HL-60 (cell line): Measurements from ENCODE around the gene ZMYND8.

Source experiments
- DNase-seq, 2 experiments: peaks; one replicate each; pipeline ENCODE4 v3.0.0-alpha.2; 2010 to 2020; ENCODE audit warnings: low read depth in 1 of 2, low spot score in 1 of 2
- H3K27ac ChIP-seq: fragments of 250-450 bp; sonication (Bioruptor Pico); replicated peaks from 2 replicates; pipeline ENCODE4 v1.5.1; 2020; ENCODE audit warnings: mild to moderate bottlenecking, moderate library complexity
- H3K27me3 ChIP-seq: fragments of 250-450 bp; sonication (Bioruptor Pico); 2 replicates; pipeline ENCODE4 v1.5.1; 2021; ENCODE audit warnings: mild to moderate bottlenecking, moderate library complexity; ENCODE audit not compliant: insufficient read depth, poor library complexity, severe bottlenecking
- H3K4me3 ChIP-seq: replicated peaks from 2 replicates; pipeline ENCODE4 v1.5.1; 2011; ENCODE audit warnings: mild to moderate bottlenecking, control low read depth, low read length; ENCODE audit not compliant: insufficient read depth
- GABPA ChIP-seq: IDR thresholded peaks from 2 replicates; pipeline ENCODE4 v1.6.1; 2012; ENCODE audit warnings: low read depth
- POLR2AphosphoS5 ChIP-seq: IDR thresholded peaks from 2 replicates; pipeline ENCODE4 v1.6.1; 2012; ENCODE audit warnings: low read depth
- SPI1 ChIP-seq: IDR thresholded peaks from 2 replicates; pipeline ENCODE4 v1.6.1; 2012; ENCODE audit warnings: low read depth, mild to moderate bottlenecking, borderline replicate concordance
- TF ChIP-seq, protein P1 (sequence below): IDR thresholded peaks from 2 replicates; pipeline ENCODE4 v1.6.1; 2012; ENCODE audit warnings: low read depth; ENCODE audit not compliant: insufficient replicate concordance
- TF ChIP-seq, protein P2 (sequence below): IDR thresholded peaks from one replicate; pipeline ENCODE4 v1.5.1; 2011; ENCODE audit warnings: low read length, control low read depth, inconsistent platforms; ENCODE audit not compliant: insufficient read depth

ZMYND8 gene

DNA sequence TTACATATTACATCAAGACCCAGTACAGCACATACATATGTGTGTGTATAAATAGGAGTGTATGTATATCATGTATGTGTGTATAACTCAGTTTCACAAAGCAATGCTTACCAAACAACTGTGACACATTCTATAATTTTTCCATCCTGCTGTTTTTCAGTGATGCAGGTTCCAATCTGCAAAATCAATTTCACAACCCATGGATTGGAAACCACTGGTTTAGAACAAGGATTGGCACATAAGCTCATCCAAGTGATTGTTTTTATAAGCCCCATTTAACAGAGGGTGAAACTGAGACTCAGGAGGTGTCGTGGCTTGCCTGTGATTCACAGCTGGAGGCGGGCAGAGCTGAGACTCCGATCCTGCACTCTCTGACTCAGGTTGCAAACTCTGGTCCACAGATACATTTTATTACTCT is 158.2 kb downstream of the ZMYND8 start:
- Histone ChIP-seq H3K27ac (no peak overlapping the region), H3K4me3 (no peak overlapping the region), H3K27me3 (no peaks in the 10 kb centered on the region)
- no peak for DNase-seq
- TF ChIP-seq, protein P1, sequence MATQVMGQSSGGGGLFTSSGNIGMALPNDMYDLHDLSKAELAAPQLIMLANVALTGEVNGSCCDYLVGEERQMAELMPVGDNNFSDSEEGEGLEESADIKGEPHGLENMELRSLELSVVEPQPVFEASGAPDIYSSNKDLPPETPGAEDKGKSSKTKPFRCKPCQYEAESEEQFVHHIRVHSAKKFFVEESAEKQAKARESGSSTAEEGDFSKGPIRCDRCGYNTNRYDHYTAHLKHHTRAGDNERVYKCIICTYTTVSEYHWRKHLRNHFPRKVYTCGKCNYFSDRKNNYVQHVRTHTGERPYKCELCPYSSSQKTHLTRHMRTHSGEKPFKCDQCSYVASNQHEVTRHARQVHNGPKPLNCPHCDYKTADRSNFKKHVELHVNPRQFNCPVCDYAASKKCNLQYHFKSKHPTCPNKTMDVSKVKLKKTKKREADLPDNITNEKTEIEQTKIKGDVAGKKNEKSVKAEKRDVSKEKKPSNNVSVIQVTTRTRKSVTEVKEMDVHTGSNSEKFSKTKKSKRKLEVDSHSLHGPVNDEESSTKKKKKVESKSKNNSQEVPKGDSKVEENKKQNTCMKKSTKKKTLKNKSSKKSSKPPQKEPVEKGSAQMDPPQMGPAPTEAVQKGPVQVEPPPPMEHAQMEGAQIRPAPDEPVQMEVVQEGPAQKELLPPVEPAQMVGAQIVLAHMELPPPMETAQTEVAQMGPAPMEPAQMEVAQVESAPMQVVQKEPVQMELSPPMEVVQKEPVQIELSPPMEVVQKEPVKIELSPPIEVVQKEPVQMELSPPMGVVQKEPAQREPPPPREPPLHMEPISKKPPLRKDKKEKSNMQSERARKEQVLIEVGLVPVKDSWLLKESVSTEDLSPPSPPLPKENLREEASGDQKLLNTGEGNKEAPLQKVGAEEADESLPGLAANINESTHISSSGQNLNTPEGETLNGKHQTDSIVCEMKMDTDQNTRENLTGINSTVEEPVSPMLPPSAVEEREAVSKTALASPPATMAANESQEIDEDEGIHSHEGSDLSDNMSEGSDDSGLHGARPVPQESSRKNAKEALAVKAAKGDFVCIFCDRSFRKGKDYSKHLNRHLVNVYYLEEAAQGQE, result no peak
- TF ChIP-seq SPI1 (no peak), POLR2AphosphoS5 (no peak), GABPA (no peak)
- TF ChIP-seq, protein P2, sequence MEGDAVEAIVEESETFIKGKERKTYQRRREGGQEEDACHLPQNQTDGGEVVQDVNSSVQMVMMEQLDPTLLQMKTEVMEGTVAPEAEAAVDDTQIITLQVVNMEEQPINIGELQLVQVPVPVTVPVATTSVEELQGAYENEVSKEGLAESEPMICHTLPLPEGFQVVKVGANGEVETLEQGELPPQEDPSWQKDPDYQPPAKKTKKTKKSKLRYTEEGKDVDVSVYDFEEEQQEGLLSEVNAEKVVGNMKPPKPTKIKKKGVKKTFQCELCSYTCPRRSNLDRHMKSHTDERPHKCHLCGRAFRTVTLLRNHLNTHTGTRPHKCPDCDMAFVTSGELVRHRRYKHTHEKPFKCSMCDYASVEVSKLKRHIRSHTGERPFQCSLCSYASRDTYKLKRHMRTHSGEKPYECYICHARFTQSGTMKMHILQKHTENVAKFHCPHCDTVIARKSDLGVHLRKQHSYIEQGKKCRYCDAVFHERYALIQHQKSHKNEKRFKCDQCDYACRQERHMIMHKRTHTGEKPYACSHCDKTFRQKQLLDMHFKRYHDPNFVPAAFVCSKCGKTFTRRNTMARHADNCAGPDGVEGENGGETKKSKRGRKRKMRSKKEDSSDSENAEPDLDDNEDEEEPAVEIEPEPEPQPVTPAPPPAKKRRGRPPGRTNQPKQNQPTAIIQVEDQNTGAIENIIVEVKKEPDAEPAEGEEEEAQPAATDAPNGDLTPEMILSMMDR, result no peak

DNA sequence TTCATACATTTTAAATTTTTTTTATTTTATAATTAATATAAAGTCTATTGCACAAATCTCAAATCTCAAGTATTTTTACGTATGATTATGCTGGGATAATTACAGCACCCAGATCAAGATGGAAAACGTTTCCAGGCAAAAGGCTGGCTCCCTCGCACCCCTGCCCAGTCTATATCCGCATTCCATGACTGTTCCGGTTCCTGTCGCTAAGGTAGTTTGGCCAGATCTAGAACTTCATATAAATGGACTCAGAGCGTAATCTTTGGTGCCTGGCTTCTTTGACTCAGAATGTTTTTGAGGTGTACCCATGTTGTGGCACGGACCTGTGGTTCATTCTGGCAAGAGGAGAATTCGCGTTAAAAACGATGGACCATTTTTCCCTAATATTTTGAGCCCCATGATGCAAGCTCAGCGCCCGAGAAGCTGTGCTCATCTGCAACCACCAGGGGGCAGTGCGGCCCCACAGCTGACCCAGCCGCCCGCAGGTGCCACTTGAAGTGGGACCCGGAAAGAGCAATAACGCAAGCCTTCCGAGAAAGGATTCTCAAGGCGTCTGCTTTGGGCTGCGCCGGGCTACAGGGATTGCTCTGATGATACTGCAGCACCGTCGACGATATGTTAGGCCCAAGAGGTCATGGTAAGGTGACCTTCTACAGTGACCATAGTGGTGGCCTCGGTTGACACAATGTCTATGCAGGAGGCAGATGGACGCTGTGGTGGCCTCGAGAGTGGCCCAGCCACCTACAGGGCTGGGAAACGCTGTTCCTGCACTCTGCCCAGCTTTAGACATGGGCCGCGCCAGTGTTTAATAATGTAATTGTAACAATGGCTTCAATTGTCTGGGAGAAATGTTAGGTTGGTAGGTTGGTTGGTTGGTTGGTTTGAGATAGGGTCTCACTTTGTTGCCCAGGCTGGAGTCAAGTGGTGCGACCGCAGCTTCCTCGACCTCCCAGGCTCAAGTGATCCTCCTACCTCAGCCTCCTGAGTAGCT is 160.1 kb downstream of the ZMYND8 start:
- no peaks in the 10 kb centered on the region for H3K27me3 ChIP-seq
- H3K4me3 ChIP-seq, result 0 out of 2 replicates have a peak overlapping the region, but pooled peaks have one; percentile 9
- H3K27ac ChIP-seq, result no peak overlapping the region
- peak; percentile 44 to 75 for DNase-seq
- TF ChIP-seq, protein P1, result no peak
- TF ChIP-seq POLR2AphosphoS5, result no peak
- TF ChIP-seq, protein P2, result peak; percentile 85

DNA sequence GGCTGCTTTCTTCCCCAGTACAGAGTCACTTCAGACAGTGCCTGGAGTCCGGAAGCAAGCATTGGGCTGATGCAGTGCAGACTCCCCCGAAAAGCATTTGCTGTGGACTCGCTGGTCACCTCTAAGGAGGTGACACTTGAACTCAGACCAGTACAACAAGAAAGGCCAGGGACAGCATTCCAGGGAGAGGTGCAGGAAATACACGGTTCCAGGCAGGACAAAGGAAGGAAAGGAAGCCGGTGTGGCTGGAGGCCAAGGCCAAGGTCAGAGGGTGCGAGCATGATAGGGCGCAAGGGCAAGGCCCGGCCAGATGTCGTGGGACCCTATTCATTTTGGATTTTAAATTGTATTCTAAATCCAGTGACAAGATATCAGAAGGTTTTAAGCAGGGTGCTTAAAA is 160.9 kb downstream of the ZMYND8 start:
- no peak for DNase-seq
- TF ChIP-seq POLR2AphosphoS5 (no peak), SPI1 (no peak), GABPA (no peak)
- TF ChIP-seq, protein P2, result no peak
- TF ChIP-seq, protein P1, result no peak
- Histone ChIP-seq H3K4me3 (no peak overlapping the region), H3K27me3 (no peaks in the 10 kb centered on the region), H3K27ac (no peak overlapping the region)
